ENCODE results near the gene CLSTN1. TPM values are rescaled to one million over a fixed set of nuclear protein-coding genes. Genes with fewer than 3 reads are reported as not detected.

CLSTN1 gene
- total and polyA plus RNA-seq, 7 donors: 7.3 to 48.7 (median 19.7) TPM

- TF ChIP-seq CTCF (IDR thresholded peaks at IDR 0.05): peak; percentile 99
- intact Hi-C loops (cut with DNase I): loop anchor here (1.0 to 10.0 kb wide), 6 partner anchors 45 to 241 kb away; partner anchors contain the start of gene CLSTN1 (in 1 of the 2)
- H3K36me3 ChIP-seq (ENCODE audit: insufficient read depth in 1 of 2, low read depth in 1 of 2): peaks cover 0 to 38% of the 10 kb centered on the region in 2 donors
- H3K27ac ChIP-seq: no peak overlapping the region
- H3K4me1 ChIP-seq: peaks cover 18% of the 10 kb centered on the region
- ATAC-seq (peak; percentile 84 to 94 (median 87)), DNase-seq (peak; percentile 80 to 90)
- no peak overlapping the region for H3K4me3 ChIP-seq
- no peaks in the 10 kb centered on the region for H3K9me3 ChIP-seq
- no peaks in the 10 kb centered on the region for H3K27me3 ChIP-seq (ENCODE audit: insufficient read depth in 3 of 3, low read length in 2 of 3)
- WGBS, 3 donors: 52 to 55% (median 53%) methylated on average over 14 to 15 of the region's 15 CpGs
These were observed 43.9 kb upstream of the CLSTN1 start for GRCh38 chr1:9867408-9868243.

- Histone ChIP-seq H3K4me3 (no peak overlapping the region), H3K27me3 (ENCODE audit: insufficient read depth in 3 of 3, low read length in 2 of 3) (no peaks in the 10 kb centered on the region), H3K27ac (no peak overlapping the region), H3K9me3 (no peaks in the 10 kb centered on the region), H3K4me1 (peaks cover 10% of the 10 kb centered on the region), H3K36me3 (ENCODE audit: insufficient read depth in 1 of 2, low read depth in 1 of 2) (peaks cover 0 to 38% of the 10 kb centered on the region in 2 donors)
- ATAC-seq (no peak), DNase-seq (no peak)
- 76 to 89% (median 81%) methylated on average over 5 to 6 of the region's 6 CpGs for WGBS, 3 donors
- intact Hi-C loops (cut with DNase I): loop anchor here (1.0 to 10.0 kb wide), 6 partner anchors 45 to 240 kb away; partner anchors contain the start of gene CLSTN1 (in 1 of the 2)
- TF ChIP-seq CTCF (IDR thresholded peaks at IDR 0.05): no peak
These were observed 43.1 kb upstream of the CLSTN1 start for GRCh38 chr1:9866836-9867235.

- DNase-seq (peak in 1 of 2 donors; percentile 14), ATAC-seq (no peak)
- H3K36me3 ChIP-seq (ENCODE audit: insufficient read depth in 1 of 2, low read depth in 1 of 2): peaks cover 0 to 33% of the 10 kb centered on the region in 2 donors
- H3K4me3 ChIP-seq: no peak overlapping the region
- TF ChIP-seq CTCF (IDR thresholded peaks at IDR 0.05): no peak
- peaks cover 9% of the 10 kb centered on the region for H3K4me1 ChIP-seq
- no peak overlapping the region for H3K27ac ChIP-seq
- no peaks in the 10 kb centered on the region for H3K27me3 ChIP-seq (ENCODE audit: insufficient read depth in 3 of 3, low read length in 2 of 3)
- WGBS, 3 donors: 81 to 85% (median 81%) methylated on average over 2 of the region's 2 CpGs
- no peaks in the 10 kb centered on the region for H3K9me3 ChIP-seq
- intact Hi-C loops (cut with DNase I): loop anchor here (2.0 to 10.0 kb wide), 5 partner anchors 43 to 239 kb away; partner anchors contain the start of gene CLSTN1 (in 1 of the 2)
These were observed 42.0 kb upstream of the CLSTN1 start for GRCh38 chr1:9865724-9866123.

- WGBS, 3 donors: 73 to 78% (median 74%) methylated on average over 10 of the region's 10 CpGs
- Histone ChIP-seq H3K4me1 (peaks cover 9% of the 10 kb centered on the region), H3K27ac (no peak overlapping the region), H3K4me3 (no peak overlapping the region), H3K36me3 (ENCODE audit: insufficient read depth in 1 of 2, low read depth in 1 of 2) (peaks cover 0 to 9% of the 10 kb centered on the region in 2 donors), H3K9me3 (no peaks in the 10 kb centered on the region), H3K27me3 (ENCODE audit: insufficient read depth in 3 of 3, low read length in 2 of 3) (no peaks in the 10 kb centered on the region)
- no peak for TF ChIP-seq CTCF (IDR thresholded peaks at IDR 0.05)
- no peak for ATAC-seq
- DNase-seq: peak in 1 of 2 donors; percentile 49
- intact Hi-C loops (cut with DNase I): loop anchor here in 1 of 2 donors (10.0 kb wide), 1 partner anchor 139 kb away; no protein-coding TSS in a partner anchor
These were observed 39.6 kb upstream of the CLSTN1 start for GRCh38 chr1:9863371-9863770.

All from psoas muscle (tissue), 8 donors.